Parathyroid adenoma (tissue), 2 donors: ENCODE measurements around the gene APAF1.

ENCODE experiments used
- H2AFZ ChIP-seq: fragments of 300-600 bp; sonication (generic); one replicate; pipeline ENCODE4 v1.7.0; 2017; ENCODE audit warnings: antibody characterized with exemption, mild to moderate bottlenecking
- H3K27ac ChIP-seq: fragments of 300-600 bp; sonication (generic); one replicate; pipeline ENCODE4 v1.7.0; 2017
- H3K27me3 ChIP-seq: fragments of 300-600 bp; sonication (generic); one replicate; pipeline ENCODE4 v1.7.0; 2017; ENCODE audit warnings: low read length; ENCODE audit not compliant: control insufficient read depth, insufficient read depth
- H3K36me3 ChIP-seq: fragments of 300-600 bp; sonication (generic); one replicate; pipeline ENCODE4 v1.7.0; 2017; ENCODE audit warnings: low read length; ENCODE audit not compliant: control insufficient read depth, insufficient read depth
- H3K4me1 ChIP-seq: fragments of 300-600 bp; sonication (generic); one replicate; pipeline ENCODE4 v1.7.0; 2017; ENCODE audit warnings: control low read depth
- H3K4me2 ChIP-seq: fragments of 300-600 bp; sonication (generic); one replicate; pipeline ENCODE4 v1.7.0; 2017; ENCODE audit warnings: low read length
- H3K4me3 ChIP-seq: fragments of 300-600 bp; sonication (generic); one replicate; pipeline ENCODE4 v1.7.0; 2017; ENCODE audit warnings: low read depth, low read length
- H3K79me2 ChIP-seq: fragments of 300-600 bp; sonication (generic); one replicate; pipeline ENCODE4 v1.7.0; 2017; ENCODE audit warnings: control low read depth
- H3K9ac ChIP-seq: fragments of 300-600 bp; sonication (generic); one replicate; pipeline ENCODE4 v1.7.0; 2017; ENCODE audit warnings: mild to moderate bottlenecking
- H3K9me3 ChIP-seq: fragments of 300-600 bp; sonication (generic); one replicate; pipeline ENCODE4 v1.7.0; 2017; ENCODE audit warnings: low read length; ENCODE audit not compliant: control insufficient read depth
- TF ChIP-seq, protein P1 (sequence below): fragments of 300-600 bp; sonication (generic); IDR thresholded peaks from one replicate; pipeline ENCODE4 v1.7.0; 2017; ENCODE audit warnings: antibody characterized with exemption, mild to moderate bottlenecking
- donor health status: primary hyperparathyroidism.

APAF1 gene

DNA sequence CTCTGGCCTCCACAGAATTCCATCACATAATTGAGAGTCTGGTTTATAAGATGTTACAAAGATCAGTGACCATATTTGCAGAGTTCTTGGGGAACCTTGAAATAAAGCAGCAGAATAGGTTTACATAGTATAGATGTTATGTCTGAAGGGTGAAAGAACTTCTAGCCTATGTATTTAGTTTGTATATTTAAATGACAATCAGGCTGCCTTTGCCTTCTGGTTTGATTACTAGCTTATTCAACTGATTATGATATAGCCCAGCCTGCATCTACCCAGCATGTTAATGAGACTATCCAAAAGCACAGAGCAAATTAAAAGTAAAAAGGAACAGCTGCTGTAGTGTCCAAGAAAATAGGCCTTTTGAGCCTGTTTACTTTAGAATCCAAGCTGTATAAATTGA, 85.3 kb downstream of the APAF1 start:
- Histone ChIP-seq H3K79me2 (no peaks in the 10 kb centered on the region), H3K27me3 (no peaks in the 10 kb centered on the region), H2AFZ (no peak overlapping the region), H3K36me3 (no peaks in the 10 kb centered on the region), H3K9ac (no peak overlapping the region), H3K4me2 (no peak overlapping the region), H3K27ac (no peak overlapping the region), H3K9me3 (no peaks in the 10 kb centered on the region), H3K4me1 (no peaks in the 10 kb centered on the region), H3K4me3 (no peak overlapping the region)
- TF ChIP-seq, protein P1, sequence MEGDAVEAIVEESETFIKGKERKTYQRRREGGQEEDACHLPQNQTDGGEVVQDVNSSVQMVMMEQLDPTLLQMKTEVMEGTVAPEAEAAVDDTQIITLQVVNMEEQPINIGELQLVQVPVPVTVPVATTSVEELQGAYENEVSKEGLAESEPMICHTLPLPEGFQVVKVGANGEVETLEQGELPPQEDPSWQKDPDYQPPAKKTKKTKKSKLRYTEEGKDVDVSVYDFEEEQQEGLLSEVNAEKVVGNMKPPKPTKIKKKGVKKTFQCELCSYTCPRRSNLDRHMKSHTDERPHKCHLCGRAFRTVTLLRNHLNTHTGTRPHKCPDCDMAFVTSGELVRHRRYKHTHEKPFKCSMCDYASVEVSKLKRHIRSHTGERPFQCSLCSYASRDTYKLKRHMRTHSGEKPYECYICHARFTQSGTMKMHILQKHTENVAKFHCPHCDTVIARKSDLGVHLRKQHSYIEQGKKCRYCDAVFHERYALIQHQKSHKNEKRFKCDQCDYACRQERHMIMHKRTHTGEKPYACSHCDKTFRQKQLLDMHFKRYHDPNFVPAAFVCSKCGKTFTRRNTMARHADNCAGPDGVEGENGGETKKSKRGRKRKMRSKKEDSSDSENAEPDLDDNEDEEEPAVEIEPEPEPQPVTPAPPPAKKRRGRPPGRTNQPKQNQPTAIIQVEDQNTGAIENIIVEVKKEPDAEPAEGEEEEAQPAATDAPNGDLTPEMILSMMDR, result no peak

DNA sequence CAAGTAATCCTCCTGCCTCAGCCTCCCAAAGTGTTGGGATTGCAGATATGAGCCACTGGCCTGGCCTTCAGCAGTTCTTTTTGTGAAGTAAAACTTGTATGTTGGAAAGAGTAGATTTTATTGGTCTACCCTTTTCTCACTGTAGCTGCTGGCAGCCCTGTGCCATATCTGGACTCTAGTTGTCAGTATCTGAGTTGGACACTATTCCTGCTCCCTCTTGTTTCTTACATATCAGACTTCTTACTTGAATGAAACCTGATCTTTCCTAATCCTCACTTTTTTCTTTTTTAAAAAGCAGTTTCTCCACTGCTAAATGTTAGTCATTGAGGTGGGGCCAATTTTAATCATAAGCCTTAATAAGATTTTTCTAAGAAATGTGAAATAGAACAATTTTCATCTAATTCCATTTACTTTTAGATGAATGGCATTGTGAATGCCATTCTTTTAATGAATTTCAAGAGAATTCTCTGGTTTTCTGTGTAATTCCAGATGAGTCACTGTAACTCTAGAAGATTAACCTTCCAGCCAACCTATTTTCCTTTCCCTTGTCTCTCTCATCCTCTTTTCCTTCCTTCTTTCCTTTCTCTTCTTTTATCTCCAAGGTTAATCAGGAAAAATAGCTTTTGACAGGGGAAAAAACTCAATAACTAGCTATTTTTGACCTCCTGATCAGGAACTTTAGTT, 88.7 kb downstream of the APAF1 start:
- no peak overlapping the region for H2AFZ ChIP-seq
- no peaks in the 10 kb centered on the region for H3K79me2 ChIP-seq
- H3K9ac ChIP-seq, result no peak overlapping the region
- H3K9me3 ChIP-seq, result no peaks in the 10 kb centered on the region
- H3K4me1 ChIP-seq, result no peaks in the 10 kb centered on the region
- H3K27ac ChIP-seq, result no peak overlapping the region
- H3K27me3 ChIP-seq, result no peaks in the 10 kb centered on the region
- TF ChIP-seq, protein P1, result no peak
- H3K4me3 ChIP-seq, result no peak overlapping the region
- no peak overlapping the region for H3K4me2 ChIP-seq
- no peaks in the 10 kb centered on the region for H3K36me3 ChIP-seq

DNA sequence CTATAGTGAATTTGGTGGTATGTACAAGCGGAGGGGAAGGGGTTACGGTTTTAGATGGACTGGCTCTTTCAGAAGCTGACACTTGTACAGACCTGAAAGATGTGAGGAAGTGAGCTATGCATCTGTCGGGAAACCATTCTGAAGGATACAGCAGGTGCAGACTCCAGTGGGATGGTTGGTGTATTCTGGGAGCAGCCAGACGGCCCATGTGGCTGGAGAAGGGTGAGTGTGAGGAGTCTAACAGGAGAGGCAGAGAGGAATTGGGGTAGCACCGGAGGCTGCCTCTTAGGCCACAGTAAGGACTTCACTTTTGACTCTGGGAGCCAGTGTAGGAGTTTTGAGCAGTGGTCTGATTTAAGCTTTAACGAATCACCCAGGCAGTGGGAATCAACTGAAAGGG, 90.7 kb downstream of the APAF1 start:
- Histone ChIP-seq H3K79me2 (no peaks in the 10 kb centered on the region), H3K27me3 (no peaks in the 10 kb centered on the region), H3K27ac (no peak overlapping the region), H3K4me2 (no peak overlapping the region), H3K9ac (no peak overlapping the region), H3K4me3 (no peak overlapping the region), H3K9me3 (no peaks in the 10 kb centered on the region), H3K36me3 (no peaks in the 10 kb centered on the region), H3K4me1 (no peaks in the 10 kb centered on the region), H2AFZ (no peak overlapping the region)
- TF ChIP-seq, protein P1, result no peak

DNA sequence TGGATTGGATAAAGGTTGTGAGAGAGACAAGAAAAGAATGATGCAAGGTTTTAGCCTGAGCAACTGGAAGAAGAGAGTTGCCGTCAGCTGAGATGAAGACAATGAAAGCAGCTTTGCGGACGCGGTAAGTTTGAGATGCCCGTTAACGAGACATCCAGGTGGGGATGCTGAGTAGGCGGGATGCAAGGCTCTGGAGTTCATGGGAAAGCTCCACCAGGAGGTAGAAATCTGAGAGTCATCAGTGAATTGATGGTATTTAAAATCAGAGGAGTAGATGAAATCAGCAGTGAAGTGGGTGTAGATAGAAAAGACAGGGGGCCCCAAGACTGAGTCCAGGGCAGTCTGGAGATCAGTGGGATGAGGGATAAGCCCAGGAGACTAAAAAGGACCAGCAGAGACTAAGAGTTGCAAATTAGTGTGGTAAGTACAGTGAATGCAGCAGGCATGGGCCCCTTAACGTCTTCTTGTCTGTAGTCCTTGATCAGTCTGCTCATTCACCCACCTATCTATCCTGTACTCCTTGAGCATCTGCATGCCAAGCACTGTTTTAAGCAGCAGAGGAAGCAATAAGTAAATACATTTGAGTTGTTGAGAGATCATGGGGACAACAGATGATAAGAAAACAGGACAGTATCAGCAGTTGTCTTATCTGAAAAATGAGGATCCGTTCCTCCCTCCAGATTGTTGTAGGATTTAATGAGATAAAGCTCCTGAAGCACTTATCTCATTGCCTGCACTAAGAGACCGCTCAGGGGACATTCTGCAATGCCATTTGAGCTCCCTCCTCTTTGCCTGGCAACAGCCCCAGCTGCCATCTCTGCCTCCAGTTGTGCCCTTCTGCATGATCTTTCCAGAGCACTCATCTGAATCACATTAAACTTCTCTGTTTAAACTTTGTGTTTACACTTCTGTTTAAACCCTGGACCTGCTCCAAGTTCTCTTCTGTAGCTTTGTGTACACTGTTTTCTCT, 91.5 kb downstream of the APAF1 start:
- H3K4me3 ChIP-seq, result no peak overlapping the region
- H3K4me2 ChIP-seq, result no peak overlapping the region
- H2AFZ ChIP-seq, result no peak overlapping the region
- H3K27me3 ChIP-seq, result no peaks in the 10 kb centered on the region
- no peaks in the 10 kb centered on the region for H3K79me2 ChIP-seq
- H3K4me1 ChIP-seq, result peaks cover 3% of the 10 kb centered on the region
- H3K9ac ChIP-seq, result no peak overlapping the region
- TF ChIP-seq, protein P1, result no peak
- no peak overlapping the region for H3K27ac ChIP-seq
- H3K9me3 ChIP-seq, result no peaks in the 10 kb centered on the region
- H3K36me3 ChIP-seq, result no peaks in the 10 kb centered on the region
